ENCODE data around the gene CEP152. TPM values are rescaled to one million over a fixed set of nuclear protein-coding genes. Genes with fewer than 3 reads are reported as not detected.
"Not testable (repeated sequence)": the region's sequence is repeated elsewhere in the genome, so short reads cannot be mapped to it uniquely, and the experiment has no call there.

CEP152 gene
- total RNA-seq, 2 donors from 2014 or later = 3.3 to 6.5 TPM

- Histone ChIP-seq H3K4me3 (no peak overlapping the region), H3K27ac (no peak overlapping the region), H3K27me3 (replicated peaks; ENCODE audit: insufficient read depth) (no peaks in the 10 kb centered on the region), H3K36me3 (no peaks in the 10 kb centered on the region), H3K9me3 (no peaks in the 10 kb centered on the region), H3K4me1 (ENCODE audit: control insufficient read depth in 1 of 2, low read depth in 2 of 2) (no peaks in the 10 kb centered on the region)
- no peak for DNase-seq (ENCODE audit: low spot score)
- no peak for TF ChIP-seq CTCF (IDR thresholded peaks at IDR 0.05)
- no peak for ATAC-seq (ENCODE audit: insufficient number of reproducible peaks, low FRiP score, low read depth)
Measured at GRCh38 chr15:48794697-48795134, 16.2 kb downstream of the CEP152 start.

DNA sequence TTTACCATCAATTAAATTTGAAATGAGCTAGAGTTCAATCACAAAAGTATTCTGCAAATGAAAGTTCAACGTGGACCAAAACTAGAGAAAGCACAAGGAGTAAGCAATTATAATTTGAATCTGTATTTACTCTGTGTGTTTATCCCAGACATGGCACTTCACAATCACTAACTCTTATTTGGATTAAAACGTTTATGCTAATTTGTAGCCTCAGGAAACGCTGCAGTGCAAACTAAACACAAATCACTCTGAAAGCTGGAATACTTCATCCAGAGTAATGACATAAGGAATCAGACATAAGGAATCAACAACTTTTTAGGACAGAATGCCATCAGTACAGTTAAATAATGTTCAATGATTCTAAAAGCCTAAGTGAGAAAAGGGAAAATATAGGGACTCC is 18.5 kb downstream of the CEP152 start:
- Histone ChIP-seq H3K36me3 (no peaks in the 10 kb centered on the region), H3K27ac (no peak overlapping the region), H3K27me3 (replicated peaks; ENCODE audit: insufficient read depth) (no peaks in the 10 kb centered on the region), H3K9me3 (no peaks in the 10 kb centered on the region), H3K4me1 (ENCODE audit: control insufficient read depth in 1 of 2, low read depth in 2 of 2) (no peaks in the 10 kb centered on the region), H3K4me3 (no peak overlapping the region)
- no peak for TF ChIP-seq CTCF (IDR thresholded peaks at IDR 0.05)
- no peak for DNase-seq (ENCODE audit: low spot score)
- no peak for ATAC-seq (ENCODE audit: insufficient number of reproducible peaks, low FRiP score, low read depth)

- DNase-seq (ENCODE audit: low spot score); H3K9me3 ChIP-seq; ATAC-seq (ENCODE audit: insufficient number of reproducible peaks, low FRiP score, low read depth); H3K27ac ChIP-seq; H3K4me3 ChIP-seq; H3K36me3 ChIP-seq; H3K4me1 ChIP-seq (ENCODE audit: control insufficient read depth in 1 of 2, low read depth in 2 of 2); H3K27me3 ChIP-seq (replicated peaks; ENCODE audit: insufficient read depth): not testable (repeated sequence)
Measured at GRCh38 chr15:48790466-48791115, 20.3 kb downstream of the CEP152 start.

DNA sequence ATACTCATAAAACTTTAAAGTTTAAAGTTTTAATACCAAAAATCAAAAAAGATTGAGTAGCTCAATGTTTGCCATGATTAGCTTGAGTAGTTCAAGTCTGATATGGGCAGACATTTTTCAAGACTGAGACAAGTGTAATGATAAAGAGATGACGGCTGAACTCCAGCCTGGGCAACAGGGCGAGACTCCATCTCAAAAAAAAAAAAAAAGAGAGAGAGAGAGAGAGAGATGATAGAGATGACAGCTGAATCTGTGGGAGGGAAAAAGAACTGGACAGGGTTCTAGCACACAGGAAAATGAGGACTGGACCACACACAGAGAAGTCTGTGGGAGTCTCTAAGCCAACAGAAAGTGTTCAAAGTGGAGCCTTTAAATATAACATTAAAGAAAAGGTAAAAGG is 25.2 kb downstream of the CEP152 start:
- no peak for ATAC-seq (ENCODE audit: insufficient number of reproducible peaks, low FRiP score, low read depth)
- no peaks in the 10 kb centered on the region for H3K27me3 ChIP-seq (replicated peaks; ENCODE audit: insufficient read depth)
- H3K27ac ChIP-seq = no peak overlapping the region

DNA sequence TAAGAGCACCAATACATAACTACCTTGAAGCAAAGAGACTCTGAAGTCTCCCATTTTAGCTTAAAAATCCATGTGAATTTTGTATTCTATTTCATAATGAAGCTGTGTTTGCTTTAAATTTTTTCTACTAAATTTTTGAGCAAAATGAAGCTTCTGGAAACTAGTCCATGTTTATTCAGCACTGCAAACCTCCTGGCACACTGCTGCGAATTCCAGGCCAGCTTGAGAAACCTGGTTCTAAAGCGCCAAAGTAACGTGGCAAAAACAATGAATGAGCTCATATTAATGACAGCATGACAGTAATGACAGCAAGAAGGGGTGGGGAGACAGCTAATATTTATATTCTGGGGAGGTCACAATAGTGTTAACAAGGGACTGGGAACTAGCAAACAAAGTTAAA is 25.7 kb downstream of the CEP152 start:
- ATAC-seq (ENCODE audit: insufficient number of reproducible peaks, low FRiP score, low read depth) (no peak), DNase-seq (ENCODE audit: low spot score) (no peak)
- no peak overlapping the region for H3K4me3 ChIP-seq

More for the DNA sequence above, 25.2 kb downstream of the CEP152 start:
- no peak for TF ChIP-seq CTCF (IDR thresholded peaks at IDR 0.05)
- Histone ChIP-seq H3K4me3 (no peak overlapping the region), H3K4me1 (ENCODE audit: control insufficient read depth in 1 of 2, low read depth in 2 of 2) (peaks cover 10 to 15% of the 10 kb centered on the region in 2 donors), H3K36me3 (no peaks in the 10 kb centered on the region), H3K9me3 (no peaks in the 10 kb centered on the region)
- DNase-seq (ENCODE audit: low spot score) = no peak

More for the DNA sequence above, 25.7 kb downstream of the CEP152 start:
- H3K27me3 ChIP-seq (replicated peaks; ENCODE audit: insufficient read depth) = no peaks in the 10 kb centered on the region
- H3K4me1 ChIP-seq (ENCODE audit: control insufficient read depth in 1 of 2, low read depth in 2 of 2) = peaks cover 10 to 15% of the 10 kb centered on the region in 2 donors
- H3K9me3 ChIP-seq = no peaks in the 10 kb centered on the region
- no peak for TF ChIP-seq CTCF (IDR thresholded peaks at IDR 0.05)
- H3K27ac ChIP-seq = no peak overlapping the region
- no peaks in the 10 kb centered on the region for H3K36me3 ChIP-seq
